ENCODE data around the gene KIF14.
"Not testable (repeated sequence)": the region's sequence is repeated elsewhere in the genome, so short reads cannot be mapped to it uniquely, and the experiment has no call there.

KIF14 gene

GRCh38 chr1:200634261-200635122 is 13.9 kb upstream of the KIF14 start:
- no peak for DNase-seq

- DNase-seq = no peak
These were observed 10.8 kb upstream of the KIF14 start for GRCh38 chr1:200631375-200631774.

- DNase-seq = not testable (repeated sequence)
These were observed 10.0 kb upstream of the KIF14 start for GRCh38 chr1:200630515-200630899.

- no peak for DNase-seq
These were observed 9.4 kb upstream of the KIF14 start for GRCh38 chr1:200629876-200630514.

- DNase-seq = no peak
These were observed 7.8 kb upstream of the KIF14 start for GRCh38 chr1:200628223-200628881.

- DNase-seq = no peak
These were observed 7.1 kb upstream of the KIF14 start for GRCh38 chr1:200627575-200628222.

- no peak for DNase-seq
These were observed 6.4 kb upstream of the KIF14 start for GRCh38 chr1:200626853-200627534.

GRCh38 chr1:200625381-200625824 is 4.9 kb upstream of the KIF14 start:
- DNase-seq = peak; percentile 28

GRCh38 chr1:200624679-200625335 is 4.3 kb upstream of the KIF14 start:
- DNase-seq = no peak

- DNase-seq = no peak
These were observed 668 bp downstream of the KIF14 start for GRCh38 chr1:200619894-200620272.

GRCh38 chr1:200610846-200611245 is 9.7 kb downstream of the KIF14 start:
- peak; percentile 66 for DNase-seq

- no peak for DNase-seq
These were observed 17.9 kb downstream of the KIF14 start for GRCh38 chr1:200602632-200603031.

- DNase-seq = no peak
These were observed 30.6 kb downstream of the KIF14 start for GRCh38 chr1:200590001-200590400.

- DNase-seq = no peak
These were observed 31.9 kb downstream of the KIF14 start for GRCh38 chr1:200588698-200589097.

- DNase-seq = no peak
These were observed 56.2 kb downstream of the KIF14 start for GRCh38 chr1:200564319-200564718.

GRCh38 chr1:200561856-200562214 is 58.7 kb downstream of the KIF14 start:
- no peak for DNase-seq

GRCh38 chr1:200558866-200559459 is 61.6 kb downstream of the KIF14 start:
- DNase-seq = peak; percentile 47

- peak; percentile 17 for DNase-seq
These were observed 64.5 kb downstream of the KIF14 start for GRCh38 chr1:200556002-200556401.

GRCh38 chr1:200552737-200553136 is 67.8 kb downstream of the KIF14 start:
- DNase-seq = not testable (repeated sequence)

- no peak for DNase-seq
These were observed 70.2 kb downstream of the KIF14 start for GRCh38 chr1:200550367-200550766.

- DNase-seq = no peak
These were observed 73.2 kb downstream of the KIF14 start for GRCh38 chr1:200547386-200547785.

GRCh38 chr1:200546577-200546976 is 74.0 kb downstream of the KIF14 start:
- no peak for DNase-seq
